GM18498 (cell line): Measurements from ENCODE around the gene CYLC1.

Experiments
- ATAC-seq: cut with Tn5 transposase; IDR thresholded peaks from one replicate; pipeline ENCODE4 v1.9.1; 2021; ENCODE audit warnings: mild to moderate bottlenecking, moderate library complexity; ENCODE audit not compliant: unreplicated experiment

CYLC1 gene

GRCh38 chrX:83860846-83861245 lies at the start of gene CYLC1:
CYLC1 (plus strand) TSS chrX:83861146; CDS start chrX:83861183, 37 bp downstream.
- ATAC-seq, result no peak

GRCh38 chrX:83819304-83819703 lies 41.6 kb upstream of the CYLC1 start:
- no peak for ATAC-seq

GRCh38 chrX:83829874-83830273 lies 31.1 kb upstream of the CYLC1 start:
- ATAC-seq, result no peak

- peak; percentile 92 for ATAC-seq
Measured at GRCh38 chrX:83845397-83845796, 15.5 kb upstream of the CYLC1 start.

GRCh38 chrX:83847339-83847738 lies 13.6 kb upstream of the CYLC1 start:
- no peak for ATAC-seq

- no peak for ATAC-seq
Measured at GRCh38 chrX:83888585-83888984, 27.6 kb downstream of the CYLC1 start.

- ATAC-seq, result no peak
Measured at GRCh38 chrX:83892433-83892832, 31.5 kb downstream of the CYLC1 start.

GRCh38 chrX:83906921-83907320 lies 46.0 kb downstream of the CYLC1 start:
- no peak for ATAC-seq

- ATAC-seq, result no peak
Measured at GRCh38 chrX:83916525-83916924, 55.6 kb downstream of the CYLC1 start.

GRCh38 chrX:83934220-83934619 lies 73.3 kb downstream of the CYLC1 start:
- no peak for ATAC-seq
